GM10266 (cell line): ENCODE measurements around the gene KLHL29.

ENCODE experiments used
- DNase-seq: peaks from one replicate; pipeline ENCODE4 v3.0.0; 2012; ENCODE audit errors: extremely low spot score
- CTCF ChIP-seq: IDR thresholded peaks from 2 replicates; pipeline ENCODE4 v1.5.1; 2012; ENCODE audit warnings: mild to moderate bottlenecking, low read depth; ENCODE audit not compliant: control insufficient read depth, insufficient read depth; ENCODE audit errors: missing control alignments

KLHL29 gene

GRCh38 chr2:23592061-23592685 lies 207.2 kb downstream of the KLHL29 start:
- no peak for DNase-seq
- no peak for TF ChIP-seq CTCF

GRCh38 chr2:23592898-23593751 lies 208.1 kb downstream of the KLHL29 start:
- DNase-seq, result no peak
- no peak for TF ChIP-seq CTCF

GRCh38 chr2:23593752-23594459 lies 208.9 kb downstream of the KLHL29 start:
- no peak for DNase-seq

GRCh38 chr2:23594460-23594825 lies 209.5 kb downstream of the KLHL29 start:
- no peak for TF ChIP-seq CTCF

More at GRCh38 chr2:23593752-23594459, 208.9 kb downstream of the KLHL29 start:
- no peak for TF ChIP-seq CTCF

GRCh38 chr2:23595021-23595420 lies 210.0 kb downstream of the KLHL29 start:
- no peak for DNase-seq
- no peak for TF ChIP-seq CTCF

More at GRCh38 chr2:23594460-23594825, 209.5 kb downstream of the KLHL29 start:
- DNase-seq, result no peak

GRCh38 chr2:23595601-23596251 lies 210.7 kb downstream of the KLHL29 start:
- no peak for DNase-seq
- TF ChIP-seq CTCF, result no peak
